Measurements from ENCODE around the gene TSSC4. TPM values are rescaled to one million over a fixed set of nuclear protein-coding genes. Genes with fewer than 3 reads are reported as not detected.

The TSSC4 gene
- total RNA-seq, 1 experiment from 2014 or later: 26.7 TPM

DNA sequence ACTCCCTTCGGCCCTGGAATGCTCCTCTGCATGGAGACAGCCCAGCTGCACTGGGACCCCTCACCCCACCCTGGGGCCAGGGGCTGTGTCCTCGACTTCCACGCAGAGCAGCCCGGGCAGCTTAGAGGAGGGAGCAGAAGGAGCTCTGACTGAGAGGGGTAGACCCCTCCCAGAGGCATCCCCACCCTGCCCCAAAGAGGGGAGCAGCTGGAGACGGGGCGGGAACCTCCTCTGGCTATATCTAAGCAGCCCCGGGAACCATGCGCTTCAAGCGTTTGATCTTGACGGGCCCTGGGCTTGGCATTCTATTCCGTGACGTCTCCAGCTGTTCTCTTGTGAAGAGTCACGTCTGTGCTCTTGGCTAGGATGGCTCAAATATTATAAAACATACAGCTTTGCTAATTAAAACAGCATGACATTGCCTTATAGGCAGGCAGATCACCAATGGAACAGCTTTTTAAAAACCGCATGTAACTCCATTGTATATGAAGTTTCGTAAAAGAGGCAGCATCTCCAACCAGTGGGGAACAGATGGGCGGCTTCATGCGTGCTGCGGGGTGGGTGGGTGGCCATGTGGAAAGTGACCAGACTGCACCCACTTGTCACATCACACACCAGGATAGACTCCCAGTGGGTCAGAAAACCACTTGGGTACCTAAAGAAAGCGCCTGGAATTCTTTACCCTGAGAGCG, 51.9 kb downstream of the TSSC4 start:
- no peak overlapping the region for H3K27ac ChIP-seq
- H3K4me1 ChIP-seq: no peaks in the 10 kb centered on the region
- H3K4me3 ChIP-seq: no peak overlapping the region
- no peaks in the 10 kb centered on the region for H3K27me3 ChIP-seq
- H3K36me3 ChIP-seq: no peaks in the 10 kb centered on the region
- no peaks in the 10 kb centered on the region for H3K9me3 ChIP-seq (replicated peaks)
- no peak for DNase-seq

DNA sequence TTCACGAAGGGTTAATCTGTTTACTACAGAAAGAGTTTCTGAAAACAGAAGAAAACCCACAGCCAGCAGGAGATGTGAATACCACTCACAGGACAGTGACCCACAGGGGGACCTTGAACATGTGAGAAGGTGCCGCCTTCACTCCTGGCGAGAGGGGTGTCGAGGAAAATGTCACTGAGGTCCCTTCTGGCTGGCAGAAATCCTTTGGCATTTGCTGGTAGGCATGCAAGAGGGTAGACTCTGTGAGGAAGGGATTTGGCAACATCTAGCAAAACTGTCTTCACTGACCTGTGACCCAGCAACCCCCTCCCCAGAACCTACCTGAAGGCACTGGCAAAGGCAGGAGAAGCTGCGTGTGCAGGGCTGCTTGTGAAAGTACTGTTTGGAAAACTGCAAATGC, 52.9 kb downstream of the TSSC4 start:
- H3K4me1 ChIP-seq: no peaks in the 10 kb centered on the region
- DNase-seq: no peak
- no peak overlapping the region for H3K27ac ChIP-seq
- H3K9me3 ChIP-seq (replicated peaks): no peaks in the 10 kb centered on the region
- no peak overlapping the region for H3K4me3 ChIP-seq
- no peaks in the 10 kb centered on the region for H3K36me3 ChIP-seq
- H3K27me3 ChIP-seq: no peaks in the 10 kb centered on the region

Other genes starting within 250 kb of the TSSC4 start
- not detected in 2 replicates for gene INS, start 239.5 kb upstream of the TSSC4 start, total RNA-seq (2014; rRNA removed; shearing (Covaris generic))
- not detected in 2 replicates for gene TH, start 228.9 kb upstream of the TSSC4 start, total RNA-seq (2014; rRNA removed; shearing (Covaris generic))
- not detected in 2 replicates for gene ASCL2, start 130.2 kb upstream of the TSSC4 start, total RNA-seq (2014; rRNA removed; shearing (Covaris generic))
- gene C11orf21, start 98.8 kb upstream of the TSSC4 start, total RNA-seq (2014; rRNA removed; shearing (Covaris generic)): not detected in 2 replicates
- 0.57 TPM in 1 of 2 replicates, not detected in the other for gene TSPAN32, start 98.7 kb upstream of the TSSC4 start, total RNA-seq (2014; rRNA removed; shearing (Covaris generic))
- 95.3 and 97.7 TPM in 2 replicates for gene CD81, start 23.4 kb upstream of the TSSC4 start, total RNA-seq (2014; rRNA removed; shearing (Covaris generic))
- not detected in 2 replicates for gene TRPM5, start 43.8 kb downstream of the TSSC4 start, total RNA-seq (2014; rRNA removed; shearing (Covaris generic))
- gene KCNQ1, start 44.3 kb downstream of the TSSC4 start, total RNA-seq (2014; rRNA removed; shearing (Covaris generic)): not detected in 2 replicates